GM21576 (cell line): ENCODE measurements around the gene FOXA2.

Experiments used
- ATAC-seq: cut with Tn5 transposase; IDR thresholded peaks from one replicate; pipeline ENCODE4 v1.9.1; 2021; ENCODE audit warnings: mild to moderate bottlenecking, moderate library complexity; ENCODE audit not compliant: unreplicated experiment

The FOXA2 gene

GRCh38 chr20:22542427-22542826 lies 41.9 kb downstream of the FOXA2 start:
- ATAC-seq: no peak

GRCh38 chr20:22540832-22541231 lies 43.5 kb downstream of the FOXA2 start:
- no peak for ATAC-seq

GRCh38 chr20:22536956-22537756 lies 47.2 kb downstream of the FOXA2 start:
- ATAC-seq: no peak

- no peak for ATAC-seq
These were observed 48.1 kb downstream of the FOXA2 start for GRCh38 chr20:22536141-22536828.

- ATAC-seq: no peak
These were observed 48.9 kb downstream of the FOXA2 start for GRCh38 chr20:22535483-22535882.

GRCh38 chr20:22533823-22534751 lies 50.3 kb downstream of the FOXA2 start:
- no peak for ATAC-seq

- no peak for ATAC-seq
These were observed 51.8 kb downstream of the FOXA2 start for GRCh38 chr20:22532598-22532997.

- no peak for ATAC-seq
These were observed 52.6 kb downstream of the FOXA2 start for GRCh38 chr20:22531756-22532155.

GRCh38 chr20:22531056-22531615 lies 53.2 kb downstream of the FOXA2 start:
- no peak for ATAC-seq
